GF-D8 (cell line): ENCODE data around the gene HCN1.

ENCODE experiments used
- DNase-seq: peaks from one replicate; lab custom pipeline; 2025; lab: John Stamatoyannopoulos, UW

The HCN1 gene

DNA sequence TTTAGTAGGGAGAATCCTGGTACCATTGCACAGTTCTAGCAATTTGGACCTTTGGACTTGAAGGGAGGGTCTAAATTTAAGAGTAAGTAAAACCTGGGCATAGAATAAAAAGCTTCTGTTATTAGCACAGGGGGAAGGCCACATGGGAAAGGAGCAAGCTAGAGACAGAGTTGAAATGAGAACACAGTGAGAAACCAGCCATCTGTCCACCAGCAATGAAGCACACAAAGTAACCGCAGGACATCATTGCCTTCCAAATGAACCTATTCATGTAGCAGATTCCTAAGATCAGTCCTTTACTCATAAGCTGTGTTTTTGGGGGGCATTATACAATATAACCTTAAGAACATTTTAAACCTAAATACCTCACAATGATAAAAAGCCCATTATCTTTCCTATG lies 407.4 kb downstream of the HCN1 start:
- DNase-seq, result no peak

DNA sequence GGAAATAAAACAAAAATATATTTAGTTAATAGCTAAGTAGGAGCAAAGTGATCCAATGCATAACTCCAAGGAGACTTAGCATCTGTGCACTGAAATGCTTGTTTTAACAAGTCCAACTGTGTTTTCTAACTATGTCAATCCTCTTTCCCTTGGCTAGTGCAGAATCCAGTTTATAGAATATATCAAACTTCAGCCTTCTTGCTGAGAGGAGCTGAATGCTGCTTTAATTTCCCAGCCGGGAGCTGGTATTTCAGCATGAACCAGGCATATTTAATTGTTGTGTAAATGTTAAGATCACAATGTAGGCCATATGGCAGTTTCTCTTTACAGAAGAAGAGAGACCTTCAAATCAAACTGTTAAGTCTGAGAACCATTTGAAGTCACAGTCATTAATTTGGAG lies 411.7 kb downstream of the HCN1 start:
- DNase-seq, result no peak

DNA sequence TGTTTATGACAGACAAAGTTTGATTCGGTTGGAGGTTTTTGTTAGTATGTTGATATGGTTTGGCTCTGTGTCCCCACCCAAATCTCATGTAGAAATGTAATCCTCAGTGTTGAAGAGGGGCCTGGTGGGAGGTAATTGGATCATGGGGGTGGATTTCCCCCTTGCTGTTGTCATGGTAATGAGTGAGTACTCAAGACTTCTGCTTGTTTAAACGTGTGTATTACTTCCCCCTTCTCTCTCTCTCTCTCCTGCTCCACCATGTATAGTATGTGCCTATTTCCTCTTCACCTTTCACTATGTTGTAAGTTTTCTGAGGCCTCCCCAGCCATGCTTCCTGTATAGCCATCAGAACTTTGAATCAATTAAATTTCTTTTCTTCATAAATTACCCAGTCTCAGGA lies 415.1 kb downstream of the HCN1 start:
- DNase-seq, result no peak

DNA sequence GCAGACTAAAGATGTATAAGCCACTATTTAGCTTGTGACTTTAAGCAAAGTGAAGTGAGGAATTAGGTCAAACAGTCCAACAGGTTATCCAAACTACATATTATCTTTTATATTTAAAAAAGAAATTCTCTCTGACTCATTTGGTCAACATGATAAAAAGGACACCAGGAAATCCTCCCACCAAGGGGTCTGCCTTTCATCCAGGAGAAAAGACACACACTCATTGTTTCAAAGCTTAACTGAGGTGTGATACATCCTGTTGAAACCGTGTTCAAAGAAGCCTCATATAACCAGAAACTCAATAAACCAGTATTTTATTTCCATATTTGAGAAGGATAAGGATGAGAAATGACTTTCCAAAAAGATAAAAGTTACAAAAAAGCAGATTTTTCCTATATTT lies 417.1 kb downstream of the HCN1 start:
- no peak for DNase-seq

DNA sequence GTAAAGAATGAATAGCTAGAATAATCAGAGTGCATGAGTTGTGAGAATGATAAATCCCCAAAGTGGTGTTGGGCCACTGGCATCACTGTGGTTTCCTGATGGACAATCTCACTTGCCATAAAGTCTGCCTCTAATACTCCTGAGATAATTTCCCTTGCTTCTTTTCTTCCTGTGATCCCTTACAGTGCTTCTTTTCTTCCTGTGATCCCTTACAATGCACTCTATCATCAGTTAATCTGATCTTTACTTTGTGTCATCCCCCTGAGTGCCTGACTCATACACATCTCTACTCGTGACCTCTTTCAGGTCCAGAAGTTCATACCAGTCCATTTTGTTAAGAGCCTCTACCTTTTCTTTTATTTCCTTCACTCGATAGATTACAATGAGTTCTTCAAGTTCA lies 418.3 kb downstream of the HCN1 start:
- DNase-seq, result no peak

DNA sequence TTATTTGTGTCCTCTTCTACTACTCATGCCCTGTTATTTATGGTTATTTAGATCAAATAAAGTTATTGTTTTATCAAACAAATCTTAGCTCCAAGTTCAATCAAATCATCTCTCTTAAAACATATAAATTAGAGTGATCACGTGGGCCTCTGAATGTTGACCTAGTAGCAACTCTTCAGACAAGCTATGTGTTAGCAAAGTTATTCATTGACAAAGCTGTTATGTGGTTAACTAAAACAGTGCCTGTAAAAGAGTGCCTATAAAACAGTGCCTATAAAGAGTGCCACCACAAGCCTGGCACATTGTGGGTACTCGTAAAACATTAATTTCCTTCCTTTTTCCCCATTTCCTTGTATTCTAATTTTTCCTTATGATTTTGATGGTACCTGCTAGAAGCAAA lies 421.9 kb downstream of the HCN1 start:
- no peak for DNase-seq

DNA sequence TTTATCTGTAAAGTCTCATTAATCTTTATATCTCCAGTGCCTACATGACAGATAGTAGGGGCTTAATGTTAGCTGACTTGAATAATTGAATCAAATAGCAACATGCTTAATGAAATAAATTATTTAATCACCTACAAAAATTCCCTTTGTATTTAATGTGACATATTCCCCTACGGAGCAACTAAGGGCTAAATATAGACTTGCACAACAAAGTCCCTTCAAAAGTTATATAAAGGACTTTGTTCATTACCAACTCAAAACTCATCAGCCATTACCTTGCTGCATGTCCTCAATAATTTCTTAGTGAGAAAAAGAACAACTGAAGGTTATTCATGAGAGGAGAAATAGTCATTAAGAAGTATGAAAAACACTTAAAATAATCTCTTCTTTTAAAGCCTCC lies 424.6 kb downstream of the HCN1 start:
- no peak for DNase-seq

DNA sequence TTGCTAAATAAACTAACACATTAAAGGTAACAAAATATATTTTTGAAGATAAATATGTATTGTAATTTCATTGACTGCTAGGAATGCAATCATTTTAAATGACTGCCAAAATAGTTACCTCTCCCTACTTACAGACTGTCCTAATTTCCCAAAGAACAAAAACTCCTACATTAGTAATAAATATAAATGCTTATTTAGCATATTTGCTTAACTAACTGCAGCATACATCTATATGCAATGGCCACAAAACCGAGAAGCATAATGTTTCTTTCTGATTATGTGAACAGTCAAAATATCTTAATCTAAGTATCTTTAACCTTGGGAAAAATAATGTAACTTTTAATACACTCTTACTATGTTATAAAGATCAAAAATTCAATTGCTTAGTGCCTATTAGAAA lies 431.7 kb downstream of the HCN1 start:
- DNase-seq, result no peak

DNA sequence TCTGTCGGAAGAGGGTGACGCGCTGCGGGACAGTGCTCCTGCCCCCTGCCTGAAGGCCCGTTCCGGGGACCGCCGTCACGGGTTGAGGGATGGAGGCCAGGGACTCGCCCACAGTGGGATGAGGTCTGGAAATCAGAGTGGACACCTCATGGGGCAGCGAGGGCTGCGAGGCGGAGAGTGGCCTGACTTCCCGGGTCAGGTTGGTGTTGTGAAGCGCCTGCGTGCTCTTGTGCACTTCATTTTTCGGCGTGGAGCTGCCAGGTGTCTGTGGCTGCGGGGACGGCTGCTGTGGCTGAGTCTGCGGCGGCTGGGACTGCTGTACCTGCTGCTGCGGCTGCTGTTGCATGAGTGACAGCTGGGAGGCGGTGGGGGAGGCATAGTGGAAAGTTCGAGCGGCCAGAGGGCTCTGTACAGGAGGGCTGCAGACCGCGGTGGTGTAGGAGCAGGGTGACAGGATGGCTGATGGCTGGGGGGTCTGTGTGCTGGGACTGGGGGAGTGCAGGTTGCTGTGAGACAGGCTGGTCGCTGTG lies 434.1 kb downstream of the HCN1 start:
- DNase-seq, result no peak

DNA sequence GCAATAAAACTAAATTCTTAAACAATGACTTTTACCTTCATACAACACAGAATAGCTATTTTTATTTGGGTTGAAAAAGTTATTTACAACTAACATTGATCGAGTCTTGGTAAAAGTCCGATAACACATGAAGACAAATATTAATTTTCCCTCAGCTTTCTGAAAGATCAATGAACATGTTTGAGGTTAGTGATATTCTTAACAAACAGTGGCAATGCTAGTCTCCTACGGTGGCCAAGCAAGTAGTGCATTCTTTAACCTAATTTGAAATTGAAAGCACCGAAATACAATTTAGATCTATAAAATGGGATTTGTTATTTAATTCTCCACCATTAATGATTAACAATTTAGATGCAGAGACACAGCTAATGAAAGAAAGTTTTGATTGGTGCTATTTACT lies 435.1 kb downstream of the HCN1 start:
- no peak for DNase-seq

DNA sequence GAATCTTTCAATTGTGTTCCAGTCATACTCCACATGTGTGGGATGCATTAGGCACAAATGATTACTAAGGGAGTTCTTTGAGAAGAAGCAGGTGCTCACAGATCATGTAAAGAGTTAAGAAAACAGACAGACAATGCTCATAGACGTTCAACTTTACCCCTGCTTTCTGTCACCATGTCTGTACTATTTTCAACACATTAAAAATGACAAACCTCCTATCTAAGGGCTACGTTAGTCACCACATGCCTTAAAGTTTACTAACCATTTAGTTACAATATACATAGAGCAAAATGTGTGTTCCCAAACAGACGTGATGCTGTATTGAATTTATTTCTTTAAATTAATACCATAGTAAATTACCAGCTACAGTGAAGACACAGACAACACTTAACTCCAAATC lies 435.9 kb downstream of the HCN1 start:
- no peak for DNase-seq

DNA sequence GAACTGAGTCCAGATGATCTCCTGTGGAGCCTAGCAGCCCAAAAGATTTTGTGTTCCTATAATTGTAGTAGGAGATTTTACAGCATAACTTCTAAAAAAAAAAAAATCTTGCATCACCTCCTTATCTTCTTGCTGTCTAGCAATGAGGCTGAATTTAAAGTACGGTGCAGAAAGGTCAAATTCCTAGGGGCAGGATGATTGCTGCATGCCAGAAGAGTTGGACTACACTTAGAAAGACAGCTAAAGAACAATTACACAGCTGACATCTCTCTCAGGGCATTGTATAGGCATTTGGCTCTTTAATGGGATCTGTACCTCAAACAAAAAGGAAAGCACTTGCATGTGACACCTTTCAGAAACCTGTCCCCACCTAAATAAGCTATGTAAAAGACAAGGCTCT lies 443.2 kb downstream of the HCN1 start:
- no peak for DNase-seq

DNA sequence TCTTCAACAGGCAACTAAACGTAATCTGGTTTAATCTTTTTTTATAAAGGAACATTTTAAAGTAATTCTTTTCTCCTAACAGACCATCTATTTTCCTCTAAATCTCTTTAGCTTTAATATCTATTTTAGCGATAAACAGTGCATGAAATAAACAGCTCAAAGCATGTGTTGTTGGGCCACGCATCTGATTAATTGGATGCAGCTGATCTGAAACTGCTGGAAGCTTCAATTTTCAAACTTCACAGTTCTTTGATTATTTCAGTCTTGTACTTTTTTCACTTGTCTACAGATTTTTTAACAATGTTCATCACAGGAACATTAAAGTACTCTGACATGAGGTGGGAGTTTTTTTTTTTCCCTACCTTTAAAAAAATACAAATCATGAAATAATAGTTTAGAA lies 443.6 kb downstream of the HCN1 start:
- no peak for DNase-seq

DNA sequence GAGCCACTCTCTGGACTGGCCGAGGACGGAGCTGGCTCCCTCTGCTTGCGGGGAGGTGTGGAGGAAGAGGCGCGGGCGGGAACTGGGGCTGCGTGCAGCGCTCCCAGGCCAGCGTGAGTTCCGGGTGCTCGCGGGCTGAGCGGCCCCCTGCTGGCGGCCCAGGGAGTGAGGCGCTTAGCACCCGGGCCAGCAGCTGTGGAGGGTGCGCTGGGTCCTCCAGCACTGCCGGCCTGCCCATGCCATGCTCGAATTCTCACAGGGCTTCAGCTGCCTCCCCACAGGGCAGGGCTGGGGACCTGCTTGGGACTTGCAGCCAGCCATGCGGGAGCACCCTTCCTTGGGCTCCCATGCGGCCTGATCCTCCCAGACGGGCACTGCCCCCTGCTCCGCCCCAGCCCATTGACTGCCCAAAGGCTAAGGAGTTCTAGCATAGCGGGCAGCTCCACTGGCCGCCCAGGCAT lies 470.6 kb downstream of the HCN1 start:
- DNase-seq, result no peak

DNA sequence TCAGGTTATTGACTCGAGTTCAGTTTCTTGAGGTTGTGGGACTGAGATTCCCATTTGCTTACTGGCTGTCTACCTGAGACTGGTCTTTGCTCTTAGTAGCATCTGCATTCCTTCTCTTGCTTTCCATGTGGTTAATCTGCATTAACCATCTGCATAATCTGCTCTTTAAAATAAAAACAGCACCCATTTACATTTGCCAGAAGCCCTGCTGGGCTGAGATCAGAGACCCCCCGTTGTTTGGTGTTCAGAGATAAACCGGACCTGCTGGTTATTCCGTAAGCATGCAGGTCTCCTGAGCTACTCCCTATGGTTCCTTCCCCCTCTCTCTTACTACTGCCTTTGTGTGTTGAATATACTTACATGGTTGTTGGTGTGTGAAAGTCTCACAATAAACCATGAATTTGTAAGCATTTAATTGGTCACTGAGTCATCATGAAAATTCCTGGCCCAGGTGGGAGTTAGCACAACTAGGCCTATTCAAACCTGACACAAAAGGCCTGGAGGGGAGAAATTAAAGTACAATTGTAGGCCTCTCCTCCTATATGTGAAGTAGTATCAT lies 490.7 kb downstream of the HCN1 start:
- DNase-seq, result no peak
